Vagina (tissue), 2 donors: Measurements from ENCODE around the gene HCFC1. TPM values are rescaled to one million over a fixed set of nuclear protein-coding genes. Genes with fewer than 3 reads are reported as not detected.
"Not testable (repeated sequence)": the region's sequence is repeated elsewhere in the genome, so short reads cannot be mapped to it uniquely, and the experiment has no call there.

Experiments used
- DNase-seq, 2 donors: peaks; one replicate each; pipeline ENCODE4 v3.0.0-alpha.2; 2017; ENCODE audit errors: extremely low spot score in 2 of 2
- H3K27ac ChIP-seq: fragments of 200-600 bp; sonication (generic); one replicate; pipeline ENCODE4 v1.5.1; 2019
- H3K27me3 ChIP-seq: fragments of 200-600 bp; sonication (generic); one replicate; pipeline ENCODE4 v1.5.1; 2019
- H3K36me3 ChIP-seq, 2 donors: fragments of 200-600 bp; sonication (generic); one replicate each; pipeline ENCODE4 v1.5.1; 2017 to 2019
- H3K4me1 ChIP-seq: fragments of 200-600 bp; sonication (generic); one replicate; pipeline ENCODE4 v1.5.1; 2019
- H3K4me3 ChIP-seq, 2 donors: fragments of 200-600 bp; sonication (generic); 1 replicate in 1 of 2; 2 replicates in 1 of 2; pipeline ENCODE4 v1.5.1; 2016 to 2019
- H3K9me3 ChIP-seq: fragments of 200-600 bp; sonication (generic); one replicate; pipeline ENCODE4 v1.5.1; 2019
- CTCF ChIP-seq, 3 experiments: fragments of 450-650 bp in 2 of 3; fragments of 200-600 bp in 1 of 3; sonication (generic) in 1 of 3; IDR thresholded peaks; one replicate each; pipeline ENCODE4 v1.5.1; 2017 to 2019; ENCODE audit warnings: antibody characterized with exemption in 3 of 3, mild to moderate bottlenecking in 2 of 3, moderate library complexity in 2 of 3
- POLR2A ChIP-seq, 2 donors: fragments of 450-650 bp; IDR thresholded peaks; one replicate each; pipeline ENCODE4 v1.6.1; 2017; ENCODE audit warnings: antibody characterized with exemption in 2 of 2, mild to moderate bottlenecking in 2 of 2, moderate library complexity in 2 of 2
- POLR2AphosphoS5 ChIP-seq, 2 donors: sonication (generic); formaldehyde crosslinking; IDR thresholded peaks; one replicate each; pipeline ENCODE4 v1.9.0; 2017; ENCODE audit warnings: antibody characterized with exemption in 2 of 2, mild to moderate bottlenecking in 2 of 2, low read depth in 1 of 2; ENCODE audit not compliant: insufficient read depth in 1 of 2
- intact Hi-C: fragments of 100-400 bp; cut with DNase I; formaldehyde crosslinking; loops from one replicate; pipeline ENCODE4 v1.15.1; 2023
- total RNA-seq: library from RNA; depleted of rRNA; stranded (reverse); fragments of >200 nt; gene quantifications from one replicate; pipeline ENCODE4 v1.2.3, GENCODE V29; 2016

The HCFC1 gene
- total RNA-seq, 1 donor from 2014 or later: 38.8 TPM

- Histone ChIP-seq H3K4me3 (no peak overlapping the region), H3K27me3 (no peaks in the 10 kb centered on the region), H3K27ac (no peak overlapping the region), H3K36me3 (no peaks in the 10 kb centered on the region), H3K4me1 (peaks cover 13% of the 10 kb centered on the region), H3K9me3 (no peaks in the 10 kb centered on the region)
- DNase-seq: no peak
- intact Hi-C loops: no loop called here
- TF ChIP-seq POLR2AphosphoS5 (IDR thresholded peaks at IDR 0.05; ENCODE audit: insufficient read depth in 1 of 2, low read depth in 1 of 2): no peak
- no peak for TF ChIP-seq CTCF (IDR thresholded peaks at IDR 0.05)
- no peak for TF ChIP-seq POLR2A (IDR thresholded peaks at IDR 0.05)
Measured at GRCh38 chrX:153983321-153983801, 11.7 kb upstream of the HCFC1 start.

- H3K4me3 ChIP-seq: no peak overlapping the region
- no peak for DNase-seq
- TF ChIP-seq CTCF (IDR thresholded peaks at IDR 0.05): no peak
- no peak for TF ChIP-seq POLR2A (IDR thresholded peaks at IDR 0.05)
- peak in 1 of 2 donors; percentile 50 for TF ChIP-seq POLR2AphosphoS5 (IDR thresholded peaks at IDR 0.05; ENCODE audit: insufficient read depth in 1 of 2, low read depth in 1 of 2)
- intact Hi-C loops: no loop called here
- H3K36me3 ChIP-seq: no peaks in the 10 kb centered on the region
- H3K9me3 ChIP-seq: no peaks in the 10 kb centered on the region
- H3K27me3 ChIP-seq: no peaks in the 10 kb centered on the region
- peaks cover 13% of the 10 kb centered on the region for H3K4me1 ChIP-seq
- H3K27ac ChIP-seq: peak overlapping the region; percentile 77
Measured at GRCh38 chrX:153981771-153982533, 10.3 kb upstream of the HCFC1 start.

- TF ChIP-seq POLR2AphosphoS5 (IDR thresholded peaks at IDR 0.05; ENCODE audit: insufficient read depth in 1 of 2, low read depth in 1 of 2): no peak
- TF ChIP-seq CTCF (IDR thresholded peaks at IDR 0.05): no peak
- no peak for TF ChIP-seq POLR2A (IDR thresholded peaks at IDR 0.05)
- intact Hi-C loops: no loop called here
- Histone ChIP-seq H3K4me1 (peaks cover 13% of the 10 kb centered on the region), H3K27me3 (no peaks in the 10 kb centered on the region), H3K4me3 (no peak overlapping the region), H3K9me3 (no peaks in the 10 kb centered on the region), H3K36me3 (no peaks in the 10 kb centered on the region), H3K27ac (peak overlapping the region; percentile 58)
- DNase-seq: no peak
Measured at GRCh38 chrX:153981231-153981630, 9.6 kb upstream of the HCFC1 start.

GRCh38 chrX:153980394-153980793, 8.8 kb upstream of the HCFC1 start:
- intact Hi-C loops, H3K27ac ChIP-seq: not testable (repeated sequence)

GRCh38 chrX:153974726-153975286, 3.2 kb upstream of the HCFC1 start:
- TF ChIP-seq POLR2AphosphoS5 (IDR thresholded peaks at IDR 0.05; ENCODE audit: insufficient read depth in 1 of 2, low read depth in 1 of 2): no peak
- no peak for TF ChIP-seq POLR2A (IDR thresholded peaks at IDR 0.05)
- TF ChIP-seq CTCF (IDR thresholded peaks at IDR 0.05): no peak
- no peak for DNase-seq
- no peaks in the 10 kb centered on the region for H3K9me3 ChIP-seq
- intact Hi-C loops: no loop called here
- H3K27ac ChIP-seq: peak overlapping the region; percentile 97
- no peaks in the 10 kb centered on the region for H3K36me3 ChIP-seq
- H3K27me3 ChIP-seq: no peaks in the 10 kb centered on the region
- H3K4me1 ChIP-seq: peaks cover 25% of the 10 kb centered on the region
- no peak overlapping the region for H3K4me3 ChIP-seq

More at GRCh38 chrX:153980394-153980793, 8.8 kb upstream of the HCFC1 start:
- not testable (repeated sequence) for H3K27me3 ChIP-seq, H3K9me3 ChIP-seq, DNase-seq, H3K36me3 ChIP-seq, H3K4me3 ChIP-seq
- peaks cover 13% of the 10 kb centered on the region for H3K4me1 ChIP-seq
